ENCODE data around the gene KASH5.

The KASH5 gene, protein sequence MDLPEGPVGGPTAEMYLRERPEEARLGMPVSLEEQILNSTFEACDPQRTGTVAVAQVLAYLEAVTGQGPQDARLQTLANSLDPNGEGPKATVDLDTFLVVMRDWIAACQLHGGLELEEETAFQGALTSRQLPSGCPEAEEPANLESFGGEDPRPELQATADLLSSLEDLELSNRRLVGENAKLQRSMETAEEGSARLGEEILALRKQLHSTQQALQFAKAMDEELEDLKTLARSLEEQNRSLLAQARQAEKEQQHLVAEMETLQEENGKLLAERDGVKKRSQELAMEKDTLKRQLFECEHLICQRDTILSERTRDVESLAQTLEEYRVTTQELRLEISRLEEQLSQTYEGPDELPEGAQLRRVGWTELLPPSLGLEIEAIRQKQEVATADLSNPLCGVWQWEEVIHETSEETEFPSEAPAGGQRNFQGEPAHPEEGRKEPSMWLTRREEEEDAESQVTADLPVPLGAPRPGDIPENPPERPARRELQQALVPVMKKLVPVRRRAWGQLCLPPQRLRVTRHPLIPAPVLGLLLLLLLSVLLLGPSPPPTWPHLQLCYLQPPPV

DNA sequence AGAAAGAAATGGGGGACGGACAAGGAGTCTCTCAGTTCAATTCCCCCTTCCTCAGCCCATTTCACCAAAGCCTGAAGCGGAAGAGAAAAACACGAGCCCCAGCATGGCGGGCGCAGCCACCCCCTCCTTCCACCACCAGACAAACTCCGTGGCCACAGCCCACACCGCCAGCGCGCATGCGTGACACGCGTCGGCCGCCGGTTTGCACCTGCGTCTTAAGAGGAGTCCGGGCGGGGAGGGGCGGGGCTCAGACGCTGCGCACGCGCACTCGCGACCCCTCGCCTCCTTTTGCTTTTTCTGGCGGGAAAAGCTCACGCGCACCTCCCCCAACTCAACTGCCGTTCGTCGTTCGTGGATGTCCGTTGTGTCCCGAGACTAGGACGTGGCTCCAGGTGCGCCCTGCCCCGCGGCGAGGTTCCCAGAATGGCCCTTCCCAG lies at the start of gene KASH5:
Gene KASH5, plus strand, starts transcription at position 314 of the 437 bp plus-strand sequence. CDS start 2,635 bp downstream, outside the sequence.
- DNase-seq (ENCODE audit: low read depth, low spot score) = no peak

DNA sequence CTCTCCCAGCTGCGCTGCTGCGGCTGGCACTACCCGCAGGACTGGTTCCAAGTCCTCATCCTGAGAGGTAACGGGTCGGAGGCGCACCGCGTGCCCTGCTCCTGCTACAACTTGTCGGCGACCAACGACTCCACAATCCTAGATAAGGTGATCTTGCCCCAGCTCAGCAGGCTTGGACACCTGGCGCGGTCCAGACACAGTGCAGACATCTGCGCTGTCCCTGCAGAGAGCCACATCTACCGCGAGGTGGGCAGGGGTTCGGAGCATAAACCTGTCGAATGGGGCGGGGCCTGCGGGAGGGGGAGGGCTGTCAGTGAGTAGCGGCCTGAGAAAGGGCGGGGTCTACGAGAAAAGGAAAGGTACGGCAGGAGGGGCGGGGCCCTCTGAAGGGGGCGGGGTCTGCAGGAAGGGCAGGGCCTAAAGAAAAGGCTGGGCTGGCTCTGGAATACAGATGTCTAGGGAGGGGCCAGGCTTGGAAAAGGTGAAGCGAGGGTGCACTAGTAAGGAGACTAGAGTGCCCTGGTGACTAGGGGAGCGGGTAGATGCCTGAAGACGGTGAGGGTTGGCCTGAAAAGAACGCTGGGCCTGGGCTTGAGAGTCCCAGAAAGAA lies 49.3 kb upstream of the KASH5 start:
- Histone ChIP-seq H3K4me3 (peak overlapping the region; percentile 76), H3K9ac (ENCODE audit: insufficient read length) (no peak overlapping the region), H3K36me3 (ENCODE audit: insufficient read depth, low read length) (peaks cover 32% of the 10 kb centered on the region), H3K9me3 (ENCODE audit: low read depth, low read length) (no peaks in the 10 kb centered on the region), H3K27ac (peak overlapping the region; percentile 77)
- TF ChIP-seq FOXP2 (optimal IDR thresholded peaks at IDR 0.05; ENCODE audit: control extremely low read depth, extremely low read length, insufficient read depth) (no peak), POLR2AphosphoS5 (IDR thresholded peaks at IDR 0.05; ENCODE audit: borderline replicate concordance, low read depth, low read length) (no peak; the same call in 1 of the 2 replicates), EZH2 (IDR thresholded peaks at IDR 0.05) (no peak)
- DNase-seq (ENCODE audit: low read depth, low spot score) = no peak

More for the DNA sequence above, at the start of gene KASH5:
- H3K9ac ChIP-seq (ENCODE audit: insufficient read length) = no peak within 1 kb of the TSS
- TF ChIP-seq FOXP2 (optimal IDR thresholded peaks at IDR 0.05; ENCODE audit: control extremely low read depth, extremely low read length, insufficient read depth) (no peak), POLR2AphosphoS5 (IDR thresholded peaks at IDR 0.05; ENCODE audit: borderline replicate concordance, low read depth, low read length) (no peak)
- H3K9me3 ChIP-seq (ENCODE audit: low read depth, low read length) = no peaks in the 10 kb centered on the region; the same call in 1 of the 2 replicates
- no peaks in the 10 kb centered on the region for H3K36me3 ChIP-seq (ENCODE audit: insufficient read depth, low read length)
- H3K4me3 ChIP-seq = no peak within 1 kb of the TSS
- peak within 1 kb of the TSS; percentile 76; the same call in 1 of the 2 replicates for H3K27ac ChIP-seq

DNA sequence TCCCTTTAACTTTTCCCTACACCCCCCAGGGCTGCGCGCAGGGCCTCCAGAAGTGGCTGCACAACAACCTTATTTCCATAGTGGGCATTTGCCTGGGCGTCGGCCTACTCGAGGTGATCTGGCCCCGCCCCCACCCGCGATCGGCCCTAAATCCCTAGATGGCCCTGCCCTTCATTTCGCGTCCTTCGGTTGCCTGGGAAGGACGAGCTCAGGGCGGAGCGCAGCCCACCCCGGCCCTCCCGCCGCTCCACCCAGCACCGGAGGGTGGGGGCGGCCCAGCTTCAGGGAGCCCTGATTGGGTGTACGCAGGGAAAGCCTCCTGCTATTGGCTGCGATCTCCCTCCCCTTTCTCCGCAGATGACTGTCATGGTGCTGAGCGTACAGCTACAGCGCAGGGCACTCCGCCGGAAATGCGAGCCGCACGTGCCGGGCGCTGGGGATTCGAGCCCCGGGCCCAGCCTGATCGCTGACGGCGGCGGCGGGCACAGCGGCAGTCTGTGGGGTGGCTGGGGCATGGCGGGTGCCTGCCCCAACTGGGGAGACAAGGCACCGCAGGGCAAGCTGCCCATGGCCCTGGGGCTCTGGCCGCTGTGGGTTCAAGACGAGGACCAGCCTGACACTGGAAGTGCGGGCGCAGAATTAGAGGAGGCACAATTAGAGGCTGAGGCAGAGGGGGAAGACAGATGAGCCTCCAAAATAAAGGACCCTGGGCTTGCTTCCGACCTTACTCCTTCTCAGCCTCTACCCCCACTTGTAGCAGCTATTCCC lies 48.6 kb upstream of the KASH5 start:
- peak; percentile 85 for DNase-seq (ENCODE audit: low read depth, low spot score)
- Histone ChIP-seq H3K9ac (ENCODE audit: insufficient read length) (peak overlapping the region; percentile 49), H3K9me3 (ENCODE audit: low read depth, low read length) (no peaks in the 10 kb centered on the region), H3K27ac (peak overlapping the region; percentile 95), H3K36me3 (ENCODE audit: insufficient read depth, low read length) (peaks cover 39% of the 10 kb centered on the region), H3K4me3 (peak overlapping the region; percentile 76)
- TF ChIP-seq EZH2 (IDR thresholded peaks at IDR 0.05) (no peak), POLR2AphosphoS5 (IDR thresholded peaks at IDR 0.05; ENCODE audit: borderline replicate concordance, low read depth, low read length) (peak; percentile 58), FOXP2 (optimal IDR thresholded peaks at IDR 0.05; ENCODE audit: control extremely low read depth, extremely low read length, insufficient read depth) (no peak)

DNA sequence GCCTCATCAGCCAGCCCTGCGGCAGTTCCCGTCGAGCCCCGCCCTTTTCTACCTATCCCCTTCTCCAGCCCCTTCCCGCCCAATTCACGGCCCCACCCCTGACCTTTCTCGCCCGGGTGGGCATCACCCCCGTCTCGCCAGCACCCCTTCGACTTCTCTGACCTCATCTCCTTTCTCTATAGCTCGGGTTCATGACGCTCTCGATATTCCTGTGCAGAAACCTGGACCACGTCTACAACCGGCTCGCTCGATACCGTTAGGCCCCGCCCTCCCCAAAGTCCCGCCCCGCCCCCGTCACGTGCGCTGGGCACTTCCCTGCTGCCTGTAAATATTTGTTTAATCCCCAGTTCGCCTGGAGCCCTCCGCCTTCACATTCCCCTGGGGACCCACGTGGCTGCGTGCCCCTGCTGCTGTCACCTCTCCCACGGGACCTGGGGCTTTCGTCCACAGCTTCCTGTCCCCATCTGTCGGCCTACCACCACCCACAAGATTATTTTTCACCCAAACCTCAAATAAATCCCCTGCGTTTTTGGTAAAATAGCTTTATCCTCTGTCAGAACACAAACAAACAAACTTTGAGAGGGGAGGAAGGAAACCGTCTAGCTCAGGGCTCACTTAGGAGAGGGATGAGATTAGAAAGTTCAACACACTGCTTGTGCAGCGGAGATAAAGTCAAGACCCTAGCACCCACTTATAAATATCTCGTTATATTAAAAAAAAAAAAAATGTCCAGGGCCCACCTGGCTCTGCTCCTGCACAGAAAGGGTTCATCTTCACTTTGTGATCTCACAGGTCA lies 47.8 kb upstream of the KASH5 start:
- TF ChIP-seq FOXP2 (optimal IDR thresholded peaks at IDR 0.05; ENCODE audit: control extremely low read depth, extremely low read length, insufficient read depth) (peak; percentile 93), POLR2AphosphoS5 (IDR thresholded peaks at IDR 0.05; ENCODE audit: borderline replicate concordance, low read depth, low read length) (peak; percentile 68), EZH2 (IDR thresholded peaks at IDR 0.05) (no peak)
- H3K9ac ChIP-seq (ENCODE audit: insufficient read length) = peak overlapping the region; percentile 49
- DNase-seq (ENCODE audit: low read depth, low spot score) = peak; percentile 44
- peak overlapping the region; percentile 76 for H3K4me3 ChIP-seq
- peak overlapping the region; percentile 95 for H3K27ac ChIP-seq
- no peaks in the 10 kb centered on the region for H3K9me3 ChIP-seq (ENCODE audit: low read depth, low read length)
- H3K36me3 ChIP-seq (ENCODE audit: insufficient read depth, low read length) = peaks cover 47% of the 10 kb centered on the region

DNA sequence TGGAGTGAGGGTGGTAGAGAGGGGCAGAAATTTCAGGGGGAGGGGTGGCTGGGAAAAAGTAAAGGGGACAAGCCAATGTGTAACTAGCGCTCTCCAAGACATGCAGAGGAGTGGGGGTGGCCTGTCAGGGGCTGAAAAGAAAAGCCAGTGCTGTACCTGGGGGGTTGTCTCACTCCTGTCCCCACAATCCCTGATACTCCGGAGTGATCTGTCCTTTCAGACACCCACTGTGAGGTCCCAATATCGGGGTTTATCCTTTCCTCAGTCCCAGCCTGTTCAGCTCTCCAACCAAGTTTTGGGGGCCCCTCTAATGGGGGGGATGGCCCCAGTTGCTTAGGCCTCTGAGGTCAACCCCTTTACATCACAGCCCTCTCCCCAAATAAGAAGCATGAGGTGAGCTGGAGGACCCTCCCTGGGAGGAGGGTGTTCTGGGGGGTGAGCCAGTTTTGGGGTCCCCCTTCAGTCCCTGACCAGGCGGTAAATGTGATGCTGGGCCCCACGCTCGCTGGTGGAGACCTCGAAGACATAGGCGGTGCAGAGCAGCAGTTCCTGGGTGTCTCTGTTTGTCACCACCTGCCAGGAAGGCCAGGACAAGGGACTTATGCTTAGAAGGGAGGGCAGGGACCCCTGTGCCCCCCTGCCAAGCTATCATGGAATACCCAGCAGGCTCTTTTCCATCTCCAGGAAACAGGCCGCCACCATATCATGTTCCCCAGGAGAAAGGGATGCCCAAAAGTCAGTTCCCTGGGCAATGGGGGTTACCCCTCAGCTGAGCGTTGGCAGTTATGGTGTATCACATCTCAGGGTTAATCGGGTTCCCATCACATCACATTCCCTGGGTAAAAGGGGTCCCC lies 47.0 kb upstream of the KASH5 start:
- no peak for TF ChIP-seq POLR2AphosphoS5 (IDR thresholded peaks at IDR 0.05; ENCODE audit: borderline replicate concordance, low read depth, low read length)
- no peak for DNase-seq (ENCODE audit: low read depth, low spot score)

DNA sequence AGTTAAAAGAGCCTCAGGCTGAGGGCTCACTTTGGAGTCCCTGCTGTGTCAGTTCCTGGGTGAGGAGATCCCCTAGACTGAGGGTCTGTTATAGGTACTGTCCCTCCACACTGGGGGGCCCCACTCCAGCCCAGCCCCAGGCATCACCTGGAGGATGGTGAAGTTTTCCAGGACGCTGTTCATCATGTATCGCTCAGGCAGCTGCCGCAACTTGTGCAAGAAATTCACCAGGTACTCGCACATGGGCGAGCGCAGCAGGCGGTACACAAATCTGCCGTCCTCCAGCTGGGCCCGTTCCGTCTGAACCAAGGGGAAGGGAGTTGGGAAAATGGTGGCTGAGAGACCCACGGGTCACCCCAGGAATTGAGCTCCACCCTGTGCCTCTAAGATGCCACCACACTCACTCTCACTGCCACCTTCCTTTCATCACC lies 45.7 kb upstream of the KASH5 start:
- Histone ChIP-seq H3K4me3 (no peak overlapping the region), H3K9ac (ENCODE audit: insufficient read length) (no peak overlapping the region), H3K27ac (peak overlapping the region; percentile 80), H3K36me3 (ENCODE audit: insufficient read depth, low read length) (peaks cover 64% of the 10 kb centered on the region), H3K9me3 (ENCODE audit: low read depth, low read length) (no peaks in the 10 kb centered on the region)
- TF ChIP-seq EZH2 (IDR thresholded peaks at IDR 0.05) = no peak
- no peak for TF ChIP-seq FOXP2 (optimal IDR thresholded peaks at IDR 0.05; ENCODE audit: control extremely low read depth, extremely low read length, insufficient read depth)
- no peak for TF ChIP-seq POLR2AphosphoS5 (IDR thresholded peaks at IDR 0.05; ENCODE audit: borderline replicate concordance, low read depth, low read length)
- no peak for DNase-seq (ENCODE audit: low read depth, low spot score)

More for the DNA sequence above, 47.0 kb upstream of the KASH5 start:
- H3K4me3 ChIP-seq = peak overlapping the region; percentile 76
- H3K36me3 ChIP-seq (ENCODE audit: insufficient read depth, low read length) = peaks cover 52% of the 10 kb centered on the region
- peak overlapping the region; percentile 95 for H3K27ac ChIP-seq
- peak overlapping the region; percentile 49 for H3K9ac ChIP-seq (ENCODE audit: insufficient read length)
- H3K9me3 ChIP-seq (ENCODE audit: low read depth, low read length) = no peaks in the 10 kb centered on the region

DNA sequence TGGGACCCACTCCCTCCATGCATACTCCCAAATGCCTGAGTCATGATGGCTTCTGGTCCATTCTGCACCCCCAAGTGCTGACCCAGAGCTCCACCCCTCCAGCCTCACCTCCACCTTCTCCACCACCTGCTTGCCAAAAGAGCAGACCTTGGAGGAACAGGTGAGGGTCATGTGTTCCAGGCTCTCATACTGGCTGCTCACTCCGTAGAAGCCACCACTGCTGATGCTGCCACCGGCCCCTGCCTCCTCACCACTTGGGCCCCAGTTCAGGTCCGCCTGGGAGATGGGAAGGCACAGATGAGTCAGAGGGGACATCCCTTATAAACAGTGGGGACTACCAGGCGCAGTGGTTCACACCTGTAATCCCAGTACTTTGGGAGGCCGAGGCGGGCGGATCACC lies 44.9 kb upstream of the KASH5 start:
- DNase-seq (ENCODE audit: low read depth, low spot score) = no peak
- peaks cover 72% of the 10 kb centered on the region for H3K36me3 ChIP-seq (ENCODE audit: insufficient read depth, low read length)
- TF ChIP-seq POLR2AphosphoS5 (IDR thresholded peaks at IDR 0.05; ENCODE audit: borderline replicate concordance, low read depth, low read length) (no peak), FOXP2 (optimal IDR thresholded peaks at IDR 0.05; ENCODE audit: control extremely low read depth, extremely low read length, insufficient read depth) (no peak), EZH2 (IDR thresholded peaks at IDR 0.05) (no peak)

More for the DNA sequence above, 44.9 kb upstream of the KASH5 start:
- H3K9ac ChIP-seq (ENCODE audit: insufficient read length) = no peak overlapping the region
- H3K27ac ChIP-seq = no peak overlapping the region; the same call in 1 of the 2 replicates
- H3K9me3 ChIP-seq (ENCODE audit: low read depth, low read length) = no peaks in the 10 kb centered on the region
- H3K4me3 ChIP-seq = no peak overlapping the region

Data from SK-N-MC (cell line).